ENCODE measurements around the gene ACSS1.

ACSS1 gene

GRCh38 chr20:25030649-25031207 is 27.2 kb downstream of the ACSS1 start:
- no peak for DNase-seq (ENCODE audit: low spot score)

DNA sequence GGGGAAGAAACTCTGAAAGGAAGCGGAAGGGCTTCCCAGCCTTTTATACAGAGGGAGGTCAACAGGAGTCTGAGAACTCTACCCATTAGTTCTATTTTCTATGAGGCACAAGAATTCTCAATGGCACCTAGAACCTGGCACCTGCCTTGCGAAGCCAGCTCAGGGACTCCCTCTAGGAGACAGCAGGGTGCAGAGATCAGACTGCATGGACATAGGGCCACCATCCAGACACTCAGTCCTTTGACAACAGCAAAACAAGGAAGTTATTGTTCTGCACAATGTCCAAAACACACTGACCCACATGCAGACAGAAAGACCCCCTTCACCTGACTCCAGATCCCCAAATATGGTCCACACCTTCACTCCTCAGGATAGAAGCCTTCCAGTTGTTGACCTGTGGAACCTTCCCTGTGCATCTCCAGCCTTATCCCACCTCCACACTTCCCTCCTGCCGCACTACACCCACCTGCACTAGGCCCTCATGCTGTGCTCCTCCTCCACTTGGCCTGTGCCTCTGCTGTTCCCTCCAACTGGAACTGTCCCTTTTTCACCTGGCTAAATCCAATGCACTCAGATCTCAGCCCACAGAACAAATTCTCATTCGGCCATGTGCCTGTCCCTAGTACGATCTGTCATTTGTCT is 27.8 kb downstream of the ACSS1 start:
- DNase-seq (ENCODE audit: low spot score) = no peak

GRCh38 chr20:25025986-25026605 is 31.8 kb downstream of the ACSS1 start:
- DNase-seq (ENCODE audit: low spot score) = no peak

DNA sequence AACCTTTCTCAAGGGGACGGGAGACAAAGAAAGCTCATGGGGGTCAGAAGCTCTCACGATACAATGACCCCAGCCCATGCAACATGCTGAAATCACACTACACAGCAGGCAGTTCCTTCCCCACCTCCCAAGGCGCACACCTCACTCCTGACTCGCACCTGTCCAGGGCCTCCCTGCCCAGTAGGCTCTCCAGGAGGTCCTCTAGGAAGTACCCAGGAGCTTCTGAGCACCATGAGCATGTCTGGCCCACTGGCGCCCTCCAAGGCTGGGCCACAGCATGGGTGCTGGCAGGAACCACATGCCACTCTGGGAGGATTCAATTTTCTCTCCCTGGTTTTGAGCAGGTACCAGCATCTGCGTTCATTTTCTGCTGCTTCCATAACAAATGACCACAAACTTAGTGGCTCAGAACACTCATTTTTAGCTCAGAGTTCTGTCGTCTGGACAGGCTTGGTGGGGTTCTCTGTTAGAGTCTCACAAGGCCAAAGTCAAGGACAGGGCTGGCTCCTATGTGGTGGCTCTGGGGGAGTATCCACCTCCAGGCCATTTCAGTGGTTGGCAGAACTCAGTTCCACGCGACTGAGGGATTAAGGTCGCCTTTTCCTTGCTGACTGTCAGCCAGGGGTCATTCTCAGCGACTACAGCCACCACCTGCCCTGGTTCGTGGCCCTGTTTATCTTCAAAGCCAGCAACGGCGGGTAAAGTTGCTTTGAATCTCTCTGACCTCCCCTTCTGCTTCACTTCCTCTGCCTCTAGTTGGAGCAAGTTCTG is 32.7 kb downstream of the ACSS1 start:
- no peak for DNase-seq (ENCODE audit: low spot score)

DNA sequence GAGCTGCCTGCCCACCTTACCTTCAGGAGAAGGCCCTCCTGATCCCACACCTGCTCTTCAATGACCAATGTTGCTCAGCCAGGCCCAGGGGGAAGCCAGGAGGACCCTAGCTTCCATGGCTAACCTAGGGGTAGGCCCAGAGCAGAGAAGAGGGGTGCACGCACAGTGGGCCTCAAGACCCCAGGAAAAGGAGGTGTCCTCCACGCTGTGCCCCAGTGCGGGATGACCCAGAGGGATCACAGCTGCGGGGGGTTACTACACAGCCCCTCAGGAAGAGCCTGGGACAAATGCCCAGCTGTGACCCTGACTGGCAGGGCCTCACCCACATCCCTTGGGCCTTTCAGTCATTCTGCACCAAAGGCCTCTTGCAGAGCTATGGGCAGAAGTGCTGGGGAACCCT is 33.8 kb downstream of the ACSS1 start:
- no peak for DNase-seq (ENCODE audit: low spot score)

DNA sequence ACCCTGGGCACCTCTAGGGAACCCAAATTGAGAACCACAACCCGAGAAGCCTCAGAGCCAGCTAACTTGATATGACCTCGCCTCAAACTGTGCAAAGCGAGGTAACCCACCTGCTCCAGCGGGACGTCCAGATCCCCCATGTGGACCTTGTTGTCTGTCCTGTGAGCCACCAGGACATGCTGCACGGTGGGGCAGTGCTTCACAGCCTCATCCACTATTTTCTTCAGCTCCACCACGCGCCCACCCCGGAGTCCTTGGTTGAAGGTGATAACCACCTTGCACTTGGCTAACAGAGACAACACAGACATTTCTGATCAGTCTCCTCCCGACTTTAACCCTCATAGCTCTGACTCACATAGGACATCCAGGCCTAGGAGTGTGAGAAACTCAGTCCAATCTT is 34.6 kb downstream of the ACSS1 start:
- DNase-seq (ENCODE audit: low spot score) = no peak

DNA sequence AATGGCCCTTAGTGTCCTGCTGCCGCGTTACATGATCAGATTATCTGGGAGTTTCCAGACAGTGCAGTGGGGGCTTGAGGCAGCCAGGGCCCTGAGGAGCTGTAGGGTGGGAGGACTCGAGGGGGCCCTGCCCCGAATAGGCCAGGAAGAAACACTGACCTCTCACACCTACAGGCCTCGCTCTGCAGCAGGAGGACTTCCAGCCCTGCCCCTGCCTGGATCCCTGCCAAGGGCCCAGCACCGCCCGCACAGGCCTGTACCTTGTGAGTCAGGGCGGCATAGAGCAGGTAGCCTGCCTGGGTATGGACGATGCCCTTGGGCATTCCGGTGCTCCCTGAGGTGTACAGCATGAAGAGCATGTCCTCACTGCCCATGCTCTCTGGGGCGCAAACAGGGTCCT is 35.3 kb downstream of the ACSS1 start:
- DNase-seq (ENCODE audit: low spot score) = no peak

DNA sequence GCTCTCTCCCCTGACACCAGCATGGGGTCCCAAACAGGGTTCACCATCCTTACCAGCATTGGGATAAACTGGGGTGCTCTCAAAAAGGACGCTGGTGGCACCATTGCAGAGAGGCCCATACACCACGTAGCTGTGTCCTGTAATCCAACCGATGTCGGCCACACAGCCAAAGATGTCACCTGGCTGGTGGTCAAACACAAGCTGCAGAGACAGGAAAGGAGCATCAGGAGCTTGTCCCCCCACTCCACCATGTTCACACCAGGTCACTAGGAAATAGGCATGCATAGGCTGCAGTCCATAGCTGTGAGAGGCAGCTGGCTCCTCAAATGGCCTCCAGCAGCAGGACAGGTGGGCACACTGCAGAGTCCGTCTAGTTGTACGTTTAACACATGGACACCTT is 36.6 kb downstream of the ACSS1 start:
- DNase-seq (ENCODE audit: low spot score) = no peak

DNA sequence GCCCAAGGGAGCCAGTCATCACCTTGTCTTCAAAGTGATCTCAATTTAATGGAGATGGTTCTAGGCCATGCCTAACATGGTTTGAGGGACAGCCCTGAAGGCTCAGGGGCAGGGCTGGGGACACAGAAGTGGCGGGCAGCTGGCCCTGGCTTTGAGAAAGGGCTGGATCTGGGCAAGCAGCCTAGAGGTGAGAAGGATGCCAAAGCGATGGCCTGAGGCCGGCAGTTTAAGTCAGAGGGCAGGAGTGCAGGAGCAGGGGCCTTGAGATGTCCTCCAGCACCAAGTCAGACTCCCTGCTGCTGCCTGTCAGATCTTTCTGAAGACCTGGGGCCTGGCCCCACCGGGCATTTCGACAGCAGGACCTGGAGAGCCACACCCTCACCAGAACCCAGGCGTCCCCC is 37.0 kb downstream of the ACSS1 start:
- DNase-seq (ENCODE audit: low spot score) = no peak

GRCh38 chr20:25020345-25020744 is 37.6 kb downstream of the ACSS1 start:
- DNase-seq (ENCODE audit: low spot score) = no peak

DNA sequence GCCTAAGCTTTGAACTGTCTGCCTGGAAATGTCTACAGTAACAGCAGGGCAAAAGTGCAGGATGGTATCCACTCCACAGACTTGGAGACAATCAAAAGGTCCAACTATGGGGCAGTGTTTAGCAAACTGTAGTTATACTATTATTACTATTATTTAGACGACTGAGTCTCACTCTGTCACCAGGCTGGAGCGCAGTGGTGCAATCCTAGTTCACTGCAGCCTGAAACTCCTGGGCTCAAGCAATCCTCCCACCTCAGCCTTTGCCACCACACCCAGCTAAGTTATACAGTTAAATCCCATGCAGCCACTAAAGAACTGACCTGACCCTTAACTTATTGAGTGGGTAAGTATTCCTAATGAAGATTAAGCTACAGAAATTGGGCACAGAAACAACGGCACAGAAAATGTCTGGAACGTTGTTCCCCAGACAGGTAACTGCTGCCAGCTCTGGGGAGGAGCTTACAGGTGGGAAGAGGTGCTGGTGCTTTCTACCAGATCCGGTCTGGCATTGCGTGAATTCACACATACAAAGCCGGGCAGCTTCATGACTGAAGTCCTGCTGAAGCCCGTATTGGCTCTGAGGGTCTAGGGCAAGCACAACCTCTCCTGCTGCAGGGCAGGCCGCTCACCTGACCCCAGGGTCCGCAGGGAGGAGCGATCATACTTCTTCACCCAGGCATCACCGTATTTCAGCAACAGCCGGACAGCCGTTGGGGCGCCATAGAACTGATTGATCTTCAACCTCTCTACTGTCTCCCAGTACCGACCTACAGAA is 38.4 kb downstream of the ACSS1 start:
- DNase-seq (ENCODE audit: low spot score) = no peak

- DNase-seq (ENCODE audit: low spot score) = no peak
Observed at GRCh38 chr20:25018841-25019240, 39.1 kb downstream of the ACSS1 start.

GRCh38 chr20:25018425-25018824 is 39.5 kb downstream of the ACSS1 start:
- DNase-seq (ENCODE audit: low spot score) = no peak

- no peak for DNase-seq (ENCODE audit: low spot score)
Observed at GRCh38 chr20:25017257-25017803, 40.6 kb downstream of the ACSS1 start.

- no peak for DNase-seq (ENCODE audit: low spot score)
Observed at GRCh38 chr20:25016471-25016870, 41.5 kb downstream of the ACSS1 start.

- DNase-seq (ENCODE audit: low spot score) = no peak
Observed at GRCh38 chr20:25015986-25016385, 42.0 kb downstream of the ACSS1 start.

DNA sequence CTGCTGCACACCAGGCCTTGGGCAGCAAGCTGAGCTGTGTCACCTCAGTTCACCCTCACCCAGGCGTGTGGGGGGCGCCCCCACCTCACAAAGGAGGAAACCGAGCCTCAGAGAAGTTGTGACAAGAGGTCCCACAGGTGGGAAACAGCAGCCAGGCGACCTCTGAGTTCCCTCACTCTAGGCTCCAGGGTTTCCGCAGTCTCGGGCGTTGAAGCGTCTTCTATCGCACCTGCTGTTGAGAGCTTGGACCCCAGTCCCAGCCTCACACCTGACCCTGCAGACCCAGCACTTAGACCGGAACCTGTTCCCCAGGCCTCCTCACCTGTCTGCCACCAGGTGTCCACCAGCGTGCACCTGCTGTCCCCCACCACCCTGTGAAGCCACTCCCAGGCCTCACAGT is 43.1 kb downstream of the ACSS1 start:
- no peak for DNase-seq (ENCODE audit: low spot score)

- no peak for DNase-seq (ENCODE audit: low spot score)
Observed at GRCh38 chr20:25013478-25014380, 44.2 kb downstream of the ACSS1 start.

- DNase-seq (ENCODE audit: low spot score) = no peak
Observed at GRCh38 chr20:25012616-25013189, 45.2 kb downstream of the ACSS1 start.

- DNase-seq (ENCODE audit: low spot score) = no peak
Observed at GRCh38 chr20:25011831-25012241, 46.1 kb downstream of the ACSS1 start.

DNA sequence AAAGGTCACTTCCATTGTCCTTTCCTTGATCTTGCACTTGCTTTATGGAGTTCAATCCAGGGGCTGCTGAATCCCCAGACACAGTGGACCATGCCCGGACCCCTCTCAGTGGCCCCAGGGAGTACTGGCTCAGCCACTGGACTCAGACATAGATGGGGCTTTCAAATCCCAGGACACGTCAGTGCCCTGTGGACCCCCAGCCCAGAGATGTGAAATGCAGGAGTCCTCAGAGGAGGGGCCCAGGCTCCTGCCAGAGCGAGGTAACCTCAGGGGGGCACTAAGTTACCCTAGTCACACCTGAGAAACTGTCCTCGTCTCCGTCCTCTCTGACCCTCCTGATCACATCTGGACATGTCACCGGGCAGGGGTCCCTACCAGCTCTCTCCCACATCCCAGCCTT is 46.7 kb downstream of the ACSS1 start:
- DNase-seq (ENCODE audit: low spot score) = no peak
